ENCODE results near the gene USP17L28.
"Not testable (repeated sequence)": the region's sequence is repeated elsewhere in the genome, so short reads cannot be mapped to it uniquely, and the experiment has no call there.

DNA sequence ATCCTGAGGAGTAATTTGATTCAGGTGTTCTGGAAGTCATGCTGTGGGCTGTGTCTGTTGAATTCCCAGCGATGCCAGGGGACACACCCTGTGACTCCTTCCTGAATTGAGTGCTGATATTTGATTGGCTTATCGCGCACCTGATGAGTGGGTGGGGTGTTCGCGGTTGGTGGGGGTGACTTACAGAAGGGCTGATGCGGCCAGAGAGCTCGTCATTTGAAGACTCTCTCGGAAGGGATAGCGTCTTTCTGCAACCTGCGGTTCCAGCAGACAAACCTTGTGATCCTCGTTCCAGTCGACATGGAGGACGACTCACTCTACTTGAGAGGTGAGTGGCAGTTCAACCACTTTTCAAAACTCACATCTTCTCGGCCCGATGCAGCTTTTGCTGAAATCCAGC lies 4.6 kb downstream of the USP17L28 start, which contains the start of gene USP17L29:
- TF ChIP-seq, protein P1, sequence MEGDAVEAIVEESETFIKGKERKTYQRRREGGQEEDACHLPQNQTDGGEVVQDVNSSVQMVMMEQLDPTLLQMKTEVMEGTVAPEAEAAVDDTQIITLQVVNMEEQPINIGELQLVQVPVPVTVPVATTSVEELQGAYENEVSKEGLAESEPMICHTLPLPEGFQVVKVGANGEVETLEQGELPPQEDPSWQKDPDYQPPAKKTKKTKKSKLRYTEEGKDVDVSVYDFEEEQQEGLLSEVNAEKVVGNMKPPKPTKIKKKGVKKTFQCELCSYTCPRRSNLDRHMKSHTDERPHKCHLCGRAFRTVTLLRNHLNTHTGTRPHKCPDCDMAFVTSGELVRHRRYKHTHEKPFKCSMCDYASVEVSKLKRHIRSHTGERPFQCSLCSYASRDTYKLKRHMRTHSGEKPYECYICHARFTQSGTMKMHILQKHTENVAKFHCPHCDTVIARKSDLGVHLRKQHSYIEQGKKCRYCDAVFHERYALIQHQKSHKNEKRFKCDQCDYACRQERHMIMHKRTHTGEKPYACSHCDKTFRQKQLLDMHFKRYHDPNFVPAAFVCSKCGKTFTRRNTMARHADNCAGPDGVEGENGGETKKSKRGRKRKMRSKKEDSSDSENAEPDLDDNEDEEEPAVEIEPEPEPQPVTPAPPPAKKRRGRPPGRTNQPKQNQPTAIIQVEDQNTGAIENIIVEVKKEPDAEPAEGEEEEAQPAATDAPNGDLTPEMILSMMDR (IDR thresholded peaks at IDR 0.05; ENCODE audit: low read length), result not testable (repeated sequence)
- TF ChIP-seq EZH2phosphoT487 (IDR thresholded peaks at IDR 0.05; ENCODE audit: low read length), result not testable (repeated sequence)
